K562 (cell line): ENCODE measurements around the gene CWF19L2. TPM values are rescaled to one million over a fixed set of nuclear protein-coding genes. Genes with fewer than 3 reads are reported as not detected.

ENCODE experiments used
- ATAC-seq: fragments of 200-7000 bp; cut with Tn5 transposase; 3 replicates; pipeline ENCODE4 v1.9.1; 2020; ENCODE audit warnings: moderate library complexity
- BruUV-seq: library from RNA; stranded (reverse); fragments of 400-500 nt; replicated peaks from 2 replicates; lab custom pipeline; 2021; lab: Mats Ljungman, UMichigan
- CTCF ChIA-PET: fragments of 300-600 bp; formaldehyde crosslinking; extraction: SDS; loops from one replicate; lab custom pipeline; 2021; ENCODE audit warnings: low intra/inter-chr PET ratio; lab: Yijun Ruan, JAX
- POLR2A ChIA-PET: fragments of 300-600, 350-650 bp; sonication (Branson Sonifier 250); formaldehyde crosslinking; extraction: SDS; loops from one replicate; lab custom pipeline; 2021; ENCODE audit warnings: antibody characterized with exemption, inconsistent platforms; lab: Yijun Ruan, JAX
- DNase-seq, 4 experiments: peaks; one replicate each; pipeline versions ENCODE4 v3.0.0 to v3.0.0-alpha.2; 2011 to 2018; ENCODE audit warnings: low spot score in 3 of 4, mixed read lengths in 3 of 4; ENCODE audit errors: extremely low read depth in 1 of 4
- FAIRE-seq: peaks from 2 replicates; lab custom pipeline; 2011; peaks lifted over from hg19 to GRCh38; lab: Jason Lieb, UNC
- H2AFZ ChIP-seq: 2 replicates; pipeline ENCODE4 v1.6.0; 2011; ENCODE audit warnings: low read depth, low read length, control low read depth, inconsistent platforms
- H3K27ac ChIP-seq: fragments of 200-600 bp; 3 replicates; pipeline ENCODE4 v1.8.0; 2011; ENCODE audit warnings: low read depth, mild to moderate bottlenecking, control low read depth, inconsistent platforms, low read length, moderate library complexity, mixed read lengths; ENCODE audit errors: extremely low read depth
- H3K27me3 ChIP-seq, 2 experiments: fragments of 300-600 bp in 1 of 2; 2 replicates in 1 of 2; 3 replicates in 1 of 2; pipeline versions ENCODE4 v1.6.0 to v1.8.0; 2011; ENCODE audit warnings: inconsistent platforms in 2 of 2, low read length in 2 of 2, mild to moderate bottlenecking in 1 of 2, mixed read lengths in 1 of 2, moderate library complexity in 1 of 2; ENCODE audit not compliant: control insufficient read depth in 2 of 2, insufficient read depth in 2 of 2
- H3K36me3 ChIP-seq: fragments of 300-600 bp; 3 replicates; pipeline ENCODE4 v1.8.0; 2011; ENCODE audit warnings: mild to moderate bottlenecking, low read length, inconsistent platforms; ENCODE audit not compliant: control insufficient read depth, insufficient read depth
- H3K4me1 ChIP-seq, 2 experiments: fragments of 200-600 bp in 1 of 2; replicated peaks in 1 of 2; 2 replicates in 1 of 2; 3 replicates in 1 of 2; pipeline versions ENCODE4 v1.5.1 to v1.8.0; 2011; ENCODE audit warnings: inconsistent platforms in 2 of 2, low read length in 2 of 2, mild to moderate bottlenecking in 1 of 2, mixed read lengths in 1 of 2, moderate library complexity in 1 of 2; ENCODE audit not compliant: control insufficient read depth in 2 of 2, insufficient read depth in 2 of 2
- H3K4me2 ChIP-seq: 2 replicates; pipeline ENCODE4 v1.6.1; 2011; ENCODE audit warnings: low read length, control low read depth, inconsistent platforms, mixed read lengths; ENCODE audit not compliant: insufficient read depth
- H3K4me3 ChIP-seq: fragments of 200-600 bp; sonication (generic), shearing (Covaris generic); 2 replicates; pipeline ENCODE4 v1.5.1; 2016; ENCODE audit warnings: control low read depth, inconsistent platforms
- H3K79me2 ChIP-seq: fragments of 200-600 bp; 3 replicates; pipeline ENCODE4 v1.8.0; 2011; ENCODE audit warnings: low read length, inconsistent platforms; ENCODE audit not compliant: control insufficient read depth, insufficient read depth
- H3K9ac ChIP-seq, 2 experiments: 2 replicates each; pipeline versions ENCODE4 v1.6.0 to v1.6.1; 2011; ENCODE audit warnings: low read depth in 2 of 2, low read length in 2 of 2, control low read depth in 1 of 2, inconsistent platforms in 1 of 2, mild to moderate bottlenecking in 1 of 2, mixed read lengths in 1 of 2; ENCODE audit not compliant: insufficient read depth in 1 of 2
- H3K9me1 ChIP-seq: one replicate; pipeline ENCODE4 v1.6.0; 2011; ENCODE audit warnings: inconsistent platforms, mild to moderate bottlenecking, low read length, moderate library complexity; ENCODE audit not compliant: control insufficient read depth, insufficient read depth
- H3K9me3 ChIP-seq: replicated peaks from 2 replicates; pipeline ENCODE4 v1.5.1; 2011; ENCODE audit warnings: low read depth, low read length, inconsistent platforms; ENCODE audit not compliant: control insufficient read depth, insufficient read depth
- H4K20me1 ChIP-seq: replicated peaks from 2 replicates; pipeline ENCODE4 v1.6.1; 2011; ENCODE audit warnings: low read length, inconsistent platforms, mixed read lengths; ENCODE audit not compliant: control insufficient read depth, insufficient read depth
- BCL6 ChIP-seq: fragments of 250-450 bp; sonication (Bioruptor Pico); IDR thresholded peaks from 2 replicates; pipeline ENCODE4 v1.4.0; 2020
- BRCA1 ChIP-seq, 2 experiments: fragments of 450-650 bp in 1 of 2; sonication (generic) in 1 of 2; formaldehyde crosslinking in 1 of 2; IDR thresholded peaks; 2 replicates each; pipeline versions ENCODE4 v1.5.0 to v1.6.1; 2017 to 2020; ENCODE audit warnings: mild to moderate bottlenecking in 1 of 2, missing genetic modification reagents in 1 of 2
- BRD4 ChIP-seq: fragments of 200-600 bp; sonication (generic); IDR thresholded peaks from 2 replicates; pipeline ENCODE4 v1.6.1; 2017; ENCODE audit warnings: inconsistent platforms
- BRD9 ChIP-seq: fragments of 450-650 bp; IDR thresholded peaks from 2 replicates; pipeline ENCODE4 v1.6.1; 2018; ENCODE audit warnings: low read depth; ENCODE audit not compliant: partially characterized antibody
- FOXJ2 ChIP-seq: fragments of 200-800 bp; sonication (Bioruptor generic); IDR thresholded peaks from 2 replicates; pipeline ENCODE4 v1.6.1; 2016; ENCODE audit warnings: missing genetic modification characterization, missing compliant biosample characterization
- HDGF ChIP-seq: fragments of 450-650 bp; IDR thresholded peaks from 2 replicates; pipeline ENCODE4 v1.6.1; 2016
- KAT7 ChIP-seq: sonication (generic); formaldehyde crosslinking; IDR thresholded peaks from 2 replicates; pipeline ENCODE4 v1.8.0; 2022; ENCODE audit warnings: missing genetic modification reagents, mild to moderate bottlenecking, borderline replicate concordance
- MBD2 ChIP-seq: sonication (generic); IDR thresholded peaks from 2 replicates; pipeline ENCODE4 v1.6.1; 2016; ENCODE audit warnings: low read depth, borderline replicate concordance
- MLX ChIP-seq, 2 experiments: fragments of 450-650 bp in 1 of 2; sonication (generic) in 1 of 2; formaldehyde crosslinking; conservative IDR thresholded peaks; 2 replicates each; pipeline versions ENCODE4 v1.4.0 to v1.8.1; 2020 to 2022; ENCODE audit warnings: mild to moderate bottlenecking in 1 of 2, missing genetic modification reagents in 1 of 2
- MTA3 ChIP-seq: fragments of 450-650 bp; formaldehyde crosslinking; IDR thresholded peaks from 2 replicates; pipeline ENCODE4 v1.6.1; 2017; ENCODE audit warnings: mild to moderate bottlenecking, borderline replicate concordance
- NFYB ChIP-seq: IDR thresholded peaks from 2 replicates; pipeline ENCODE4 v1.6.1; 2011; ENCODE audit warnings: mild to moderate bottlenecking, moderate library complexity; ENCODE audit not compliant: insufficient read length; ENCODE audit errors: extremely low read depth
- PATZ1 ChIP-seq: fragments of 250-450 bp; sonication (Bioruptor Pico); IDR thresholded peaks from 2 replicates; pipeline ENCODE4 v1.5.0; 2020; ENCODE audit warnings: mild to moderate bottlenecking, borderline replicate concordance
- SIRT6 ChIP-seq: IDR thresholded peaks from one replicate; pipeline ENCODE4 v1.6.1; 2012; ENCODE audit warnings: low read depth, mild to moderate bottlenecking, control low read depth, inconsistent platforms, low read length, moderate library complexity
- SP2 ChIP-seq: IDR thresholded peaks from 2 replicates; pipeline ENCODE4 v1.6.1; 2011; ENCODE audit warnings: mild to moderate bottlenecking, low read depth, low read length, moderate library complexity; ENCODE audit not compliant: poor library complexity, severe bottlenecking; ENCODE audit errors: extremely low read depth
- TAF7 ChIP-seq: fragments of 450-650 bp; IDR thresholded peaks from 2 replicates; pipeline ENCODE4 v1.6.1; 2016; ENCODE audit warnings: missing genetic modification characterization, missing compliant biosample characterization
- ZKSCAN1 ChIP-seq: fragments of 150-350 bp; IDR thresholded peaks from 2 replicates; pipeline ENCODE4 v1.6.1; 2016; ENCODE audit warnings: low read depth, low read length
- ZNF444 ChIP-seq: fragments of 250-450 bp; sonication (Bioruptor Pico); IDR thresholded peaks from 2 replicates; pipeline ENCODE4 v1.4.0; 2020; ENCODE audit warnings: mild to moderate bottlenecking, moderate library complexity
- ZNF507 ChIP-seq: conservative IDR thresholded peaks from 2 replicates; pipeline ENCODE4 v1.6.1; 2017; ENCODE audit warnings: missing genetic modification characterization, missing compliant biosample characterization
- ZNF696 ChIP-seq: fragments of 250-450 bp; sonication (Bioruptor Pico); conservative IDR thresholded peaks from 2 replicates; pipeline ENCODE4 v1.4.0; 2020; ENCODE audit warnings: mild to moderate bottlenecking, moderate library complexity
- ZNF717 ChIP-seq: fragments of 250-450 bp; sonication (Bioruptor Pico); IDR thresholded peaks from 2 replicates; pipeline ENCODE4 v1.5.0; 2021
- WGBS: fragments of 100-300 bp; shearing (Covaris generic); methylation state at CpG from one replicate; pipeline ENCODE4 v1.1.6; 2016; ENCODE audit warnings: low coverage, mixed read lengths; ENCODE audit not compliant: insufficient coverage; ENCODE audit errors: missing lambda C conversion rate; 5-methylcytosine and 5-hydroxymethylcytosine counted together
- in situ Hi-C: fragments of 300-500 bp; cut with MboI; formaldehyde crosslinking; loops from 4 replicates; pipeline ENCODE4 v1.15.0; 2018; ENCODE audit warnings: inconsistent platforms, mixed read lengths
- intact Hi-C: fragments of 100-400 bp; cut with micrococcal nuclease; formaldehyde crosslinking; loops from 2 replicates; pipeline ENCODE4 v1.14.2; 2022
- polyA plus RNA-seq, 8 experiments: library from polyadenylated mRNA; depleted of rRNA in 4 of 8; stranded (reverse) in 5 of 8; unstranded in 3 of 8; fragments of >200 nt; fragmentation: Nextera tagmentation in 2 of 8; fragmentation: Illumina TruSeq in 1 of 8; extraction: Ambion mirVana in 2 of 8; extraction: Trizol in 1 of 8; gene quantifications; 2 replicates each; pipeline versions ENCODE4 v1.2.1 to v1.2.3, GENCODE V29; 2011 to 2014; ENCODE audit warnings: inconsistent platforms in 1 of 8, missing spikeins in 1 of 8
- total RNA-seq, 7 experiments: library from RNA; depleted of rRNA in 6 of 7; stranded (reverse); fragments of >200 nt in 6 of 7; fragmentation: Illumina TruSeq in 2 of 7; extraction: Trizol in 2 of 7; gene quantifications; 2 replicates each; pipeline versions ENCODE4 v1.2.1 to v1.2.3, GENCODE V29; 2011 to 2021; ENCODE audit warnings: low replicate concordance in 1 of 7

The CWF19L2 gene
- total and polyA plus RNA-seq, 9 of the 15 experiments (the other 6 are each of a cell fraction or from before 2014, with no cell fraction given), result 4.7 to 23.3 (median 10.2) TPM

GRCh38 chr11:107316426-107316825, 141.2 kb downstream of the CWF19L2 start:
- in situ Hi-C loops (no loop called here), intact Hi-C loops (no loop called here)
- 89% methylated on average over 1 of the region's 1 CpG for WGBS
- no peaks in the 10 kb centered on the region for H4K20me1 ChIP-seq
- H3K4me1 ChIP-seq, result no peaks in the 10 kb centered on the region
- no peak overlapping the region for H2AFZ ChIP-seq
- DNase-seq (no peak), ATAC-seq (no peak), FAIRE-seq (no peak)
- no peaks in the 10 kb centered on the region for H3K9me1 ChIP-seq
- H3K9ac ChIP-seq, result no peak overlapping the region
- no peak overlapping the region for H3K4me3 ChIP-seq
- no TSS peak for BruUV-seq
- no peak overlapping the region for H3K4me2 ChIP-seq
- no peaks in the 10 kb centered on the region for H3K27me3 ChIP-seq
- no peak overlapping the region for H3K27ac ChIP-seq
- ChIA-PET POLR2A (no interaction called here), CTCF (no interaction called here)
- no peak for TF ChIP-seq ZNF717 (CRISPR knock-in tag)
- TF ChIP-seq BCL6 (CRISPR knock-in tag), result no peak
- TF ChIP-seq KAT7, result no peak
- no peak for TF ChIP-seq BRCA1 (IDR thresholded peaks at IDR 0.05)
- TF ChIP-seq BRCA1 (CRISPR knock-in tag; IDR thresholded peaks at IDR 0.05), result no peak
- TF ChIP-seq FOXJ2 (tag), result no peak
- no peak for TF ChIP-seq ZNF444 (CRISPR knock-in tag)
- TF ChIP-seq BRD9, result no peak
- TF ChIP-seq SIRT6, result no peak
- no peak for TF ChIP-seq ZNF696 (CRISPR knock-in tag)
- TF ChIP-seq ZKSCAN1, result no peak
- no peak for TF ChIP-seq MTA3
- TF ChIP-seq BRD4, result no peak
- no peak for TF ChIP-seq NFYB
- no peak for TF ChIP-seq ZNF507 (tag)
- no peak for TF ChIP-seq TAF7 (tag)
- no peak for TF ChIP-seq MLX (CRISPR knock-in tag; conservative IDR thresholded peaks at IDR 0.05)
- TF ChIP-seq SP2, result no peak
- TF ChIP-seq MBD2, result no peak
- no peak for TF ChIP-seq PATZ1 (CRISPR knock-in tag)
- no peak for TF ChIP-seq HDGF
- no peaks in the 10 kb centered on the region for H3K79me2 ChIP-seq
- H3K9me3 ChIP-seq, result peaks cover 2% of the 10 kb centered on the region; the same call in 1 of the 2 replicates
- H3K36me3 ChIP-seq, result no peaks in the 10 kb centered on the region
